Stimulated activated CD4-positive, alpha-beta T cell treated with anti-CD3 and anti-CD28 coated beads, Interleukin-15, amount 100 ng/mL, for 24 hours (primary cell): Measurements from ENCODE around the gene SLC44A5.
"Not testable (repeated sequence)": the region's sequence is repeated elsewhere in the genome, so short reads cannot be mapped to it uniquely, and the experiment has no call there.

Experiments
- DNase-seq: peaks from one replicate; pipeline ENCODE4 v3.0.0-alpha.2; 2020

Gene SLC44A5

DNA sequence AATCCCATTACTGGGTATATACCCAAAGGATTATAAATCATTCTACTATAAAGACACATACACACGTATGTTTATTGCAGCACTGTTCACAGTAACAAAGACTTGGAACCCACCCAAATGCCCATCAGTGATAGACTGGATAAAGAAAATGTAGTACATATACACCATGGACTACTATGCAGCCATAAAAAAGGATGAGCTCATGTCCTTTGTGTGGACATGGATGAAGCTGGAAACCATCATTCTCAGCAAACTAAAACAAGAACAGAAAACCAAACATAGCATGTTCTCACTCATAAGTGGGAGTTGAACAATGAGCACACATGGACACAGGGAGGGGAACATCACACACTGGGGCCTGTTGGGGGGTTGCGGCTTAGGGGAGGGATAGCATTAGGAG lies 347.3 kb downstream of the SLC44A5 start:
- not testable (repeated sequence) for DNase-seq

DNA sequence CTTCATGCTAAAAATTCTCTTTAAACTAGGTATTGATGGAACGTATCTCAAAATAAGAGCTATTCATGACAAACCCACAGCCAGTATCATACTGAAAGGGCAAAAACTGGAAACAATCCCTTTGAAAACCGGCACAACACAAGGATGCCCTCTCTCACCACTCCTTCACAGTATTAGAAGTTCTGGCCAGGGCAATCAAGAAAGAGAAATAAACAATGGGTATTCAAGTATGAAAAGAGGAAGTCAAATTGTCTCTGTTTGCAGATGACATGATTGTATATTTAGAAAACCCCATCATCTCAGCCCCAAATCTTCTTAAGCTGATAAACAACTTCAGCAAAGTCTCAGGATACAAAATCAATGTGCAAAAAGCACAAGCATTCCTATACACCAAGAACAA lies 349.0 kb downstream of the SLC44A5 start:
- DNase-seq: not testable (repeated sequence)

GRCh38 chr1:75258351-75258750 lies 352.6 kb downstream of the SLC44A5 start:
- DNase-seq: no peak

GRCh38 chr1:75257424-75257823 lies 353.5 kb downstream of the SLC44A5 start:
- no peak for DNase-seq

DNA sequence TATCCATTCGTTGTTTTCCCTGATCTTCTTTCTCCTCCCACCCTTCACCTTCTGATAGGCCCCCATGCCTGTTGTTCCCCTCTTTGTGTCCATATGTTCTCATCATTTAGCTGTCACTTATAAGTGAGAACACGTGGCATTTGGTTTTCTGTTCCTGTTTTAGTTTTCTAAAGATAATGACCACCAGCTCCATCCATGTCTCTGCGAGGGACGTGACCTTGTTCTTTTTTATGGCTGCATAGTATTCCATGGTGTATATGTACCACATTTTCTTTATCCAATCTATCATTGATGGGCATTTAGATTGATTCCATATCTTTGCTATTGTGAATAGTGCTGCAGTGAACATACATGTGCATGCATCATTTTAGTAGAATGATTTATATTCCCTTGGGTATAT lies 360.8 kb downstream of the SLC44A5 start:
- not testable (repeated sequence) for DNase-seq

- DNase-seq: no peak
These were observed 365.7 kb downstream of the SLC44A5 start for GRCh38 chr1:75245239-75245638.

- DNase-seq: no peak
These were observed 367.8 kb downstream of the SLC44A5 start for GRCh38 chr1:75243124-75243523.

- DNase-seq: no peak
These were observed 373.6 kb downstream of the SLC44A5 start for GRCh38 chr1:75237316-75237715.

DNA sequence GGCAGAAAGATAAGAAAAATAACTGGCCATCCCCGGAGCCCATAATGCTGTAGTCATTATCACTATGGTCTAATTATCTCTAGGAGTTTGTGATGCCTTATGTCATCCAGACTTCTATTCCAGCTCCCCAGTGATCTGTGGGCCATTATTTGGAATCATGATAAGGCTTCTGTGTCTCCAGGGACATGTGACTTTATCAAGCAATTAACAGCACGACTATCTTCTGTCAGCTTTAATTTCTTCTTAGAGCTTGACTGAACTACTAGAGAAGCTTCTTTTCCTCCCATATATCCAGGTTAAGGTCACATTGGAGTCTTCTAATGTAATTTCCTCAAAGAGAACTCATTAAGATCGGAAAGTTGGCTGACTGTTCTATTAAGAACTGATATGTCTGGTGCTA lies 376.4 kb downstream of the SLC44A5 start:
- DNase-seq: no peak

GRCh38 chr1:75233302-75233929 lies 377.5 kb downstream of the SLC44A5 start:
- DNase-seq: no peak

DNA sequence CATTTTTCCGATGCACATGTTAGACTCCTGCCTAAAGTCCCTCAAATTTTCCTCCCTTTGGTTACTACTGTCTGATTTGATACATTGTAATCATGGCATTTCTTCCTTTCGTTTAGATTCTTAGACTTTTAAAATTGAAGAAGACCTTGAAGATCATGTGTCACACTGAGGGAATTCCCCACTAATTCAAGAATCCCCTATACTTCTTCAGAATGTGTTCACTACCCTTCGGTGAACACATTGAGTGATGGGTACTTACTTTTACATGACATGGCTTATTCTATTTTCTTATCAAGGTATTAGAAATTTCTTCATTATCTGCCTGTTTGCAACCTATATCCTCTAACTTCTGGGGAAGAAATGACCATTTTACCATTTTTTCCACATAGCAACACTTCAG lies 390.8 kb downstream of the SLC44A5 start:
- DNase-seq: no peak

GRCh38 chr1:75214017-75214416 lies 396.9 kb downstream of the SLC44A5 start:
- DNase-seq: no peak

GRCh38 chr1:75211648-75212047 lies 399.3 kb downstream of the SLC44A5 start:
- no peak for DNase-seq

DNA sequence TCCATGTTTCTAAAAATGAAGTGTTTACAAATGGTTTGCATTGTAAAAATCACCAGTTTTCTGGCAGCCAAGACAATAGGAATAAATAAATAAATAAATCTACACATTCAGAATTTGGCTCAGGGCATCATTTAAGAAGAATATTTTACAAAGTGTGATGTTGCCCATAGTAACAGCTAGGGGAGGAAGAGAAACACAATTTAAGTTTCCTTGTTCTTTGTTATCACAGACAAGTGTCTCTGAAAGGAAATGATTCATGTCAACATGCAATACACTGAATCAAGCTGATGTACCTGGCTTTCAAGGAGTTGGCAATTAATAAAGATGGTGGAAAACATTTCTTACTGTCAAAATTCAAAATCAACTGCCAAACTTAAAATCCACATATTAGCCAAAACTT lies 402.1 kb downstream of the SLC44A5 start:
- DNase-seq: no peak

GRCh38 chr1:75203415-75204277 lies 407.3 kb downstream of the SLC44A5 start:
- DNase-seq: no peak

- no peak for DNase-seq
These were observed 408.2 kb downstream of the SLC44A5 start for GRCh38 chr1:75202751-75203150.

GRCh38 chr1:75198761-75199160 lies 412.2 kb downstream of the SLC44A5 start:
- no peak for DNase-seq

GRCh38 chr1:75198163-75198562 lies 412.8 kb downstream of the SLC44A5 start:
- no peak for DNase-seq

DNA sequence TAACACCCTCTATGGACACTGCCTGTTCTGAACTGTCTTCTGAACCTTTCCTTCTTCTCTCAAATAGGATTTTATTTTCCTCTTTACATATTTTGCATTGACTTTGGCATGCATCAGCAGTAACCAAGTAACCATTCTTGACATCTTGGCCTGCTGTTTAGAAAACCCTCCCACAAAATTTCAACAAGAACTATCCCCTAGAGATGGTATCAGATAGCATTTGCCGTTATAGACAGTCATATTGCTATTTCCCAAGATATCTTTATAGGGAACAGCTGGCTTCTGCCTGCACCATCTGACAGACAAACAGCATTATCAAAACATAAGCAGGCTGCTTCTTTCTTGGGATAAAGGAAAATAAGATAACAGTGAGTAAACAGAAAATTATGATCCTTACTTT lies 422.0 kb downstream of the SLC44A5 start:
- no peak for DNase-seq

DNA sequence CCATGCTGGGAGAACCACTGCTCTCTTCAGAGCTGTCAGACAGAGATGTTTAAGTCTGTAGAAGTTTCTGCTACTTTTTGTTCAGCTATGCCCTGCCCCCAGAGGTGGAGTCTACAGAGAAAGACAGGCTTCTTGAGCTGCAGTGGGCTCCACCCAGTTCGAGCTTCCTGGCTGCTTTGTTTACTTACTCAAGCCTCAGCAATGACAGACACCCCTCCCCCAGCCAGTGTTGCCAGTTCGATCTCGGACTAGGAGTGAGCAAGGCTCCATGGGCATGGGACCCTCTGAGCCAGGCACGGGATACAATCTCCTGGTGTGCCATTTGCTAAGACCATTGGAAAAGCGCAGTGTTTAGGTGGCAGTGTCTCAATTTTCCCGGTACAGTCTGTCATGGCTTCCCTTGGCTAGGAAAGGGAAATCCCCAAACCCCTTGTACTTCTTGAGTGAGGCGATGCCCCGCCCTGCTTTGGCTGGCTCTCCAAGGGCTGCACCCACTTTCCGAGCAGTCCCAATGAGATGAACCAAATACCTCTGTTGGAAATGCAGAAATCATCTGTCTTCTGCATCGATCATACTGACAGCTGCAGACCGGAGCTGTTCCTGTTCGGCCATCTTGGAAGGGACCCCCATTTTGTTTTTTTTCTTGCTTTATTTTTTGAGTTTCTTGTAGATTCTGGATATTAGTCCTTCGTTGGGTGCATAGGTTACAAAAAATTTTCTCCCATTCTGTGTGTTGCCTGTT lies 429.5 kb downstream of the SLC44A5 start:
- not testable (repeated sequence) for DNase-seq

- no peak for DNase-seq
These were observed 436.7 kb downstream of the SLC44A5 start for GRCh38 chr1:75174031-75174760.

DNA sequence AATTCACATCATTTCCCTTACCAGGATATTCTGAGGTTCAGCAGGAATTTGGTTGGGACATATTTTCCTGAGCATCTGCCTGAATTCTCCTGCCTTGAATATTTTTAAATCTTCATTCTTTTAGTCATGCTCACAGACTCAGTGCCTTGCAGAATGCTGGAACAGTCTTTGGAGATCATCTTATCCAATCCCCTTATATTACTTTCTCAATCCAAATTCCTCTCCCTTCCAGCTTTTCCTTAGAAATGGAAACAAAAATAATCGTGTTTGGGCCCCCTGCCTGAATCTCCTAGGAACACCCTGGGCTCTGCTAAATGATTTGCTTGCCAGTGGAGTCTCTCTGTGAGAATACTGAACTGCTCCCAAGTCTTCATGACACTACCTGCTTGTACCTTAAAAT lies 438.4 kb downstream of the SLC44A5 start:
- no peak for DNase-seq

GRCh38 chr1:75171876-75172275 lies 439.0 kb downstream of the SLC44A5 start:
- DNase-seq: no peak
